A673 (cell line): ENCODE data around the gene SRRD. TPM values are rescaled to one million over a fixed set of nuclear protein-coding genes. Genes with fewer than 3 reads are reported as not detected.
A peak's percentile ranks its signal among the peaks of the same experiment; 100 is the strongest.

Experiments
- BruUV-seq: library from RNA; stranded (reverse); fragments of 400-500 nt; replicated peaks from 2 replicates; lab custom pipeline; 2021; lab: Mats Ljungman, UMichigan
- CTCF ChIA-PET: fragments of 300-600 bp; sonication (Branson Sonifier 250); formaldehyde crosslinking; loops from one replicate; lab custom pipeline; 2022; ENCODE audit warnings: antibody characterized with exemption; lab: Charles Lee
- POLR2A ChIA-PET: fragments of 300-600 bp; sonication (Branson Sonifier 250); formaldehyde crosslinking; loops from one replicate; lab custom pipeline; 2022; ENCODE audit warnings: antibody characterized with exemption; ENCODE audit not compliant: low non-redundant PET; lab: Charles Lee
- DNase-seq: peaks from one replicate; pipeline ENCODE4 v3.0.0-alpha.2; 2015; ENCODE audit warnings: low spot score
- H3K27ac ChIP-seq: fragments of 200-600 bp; sonication (generic); 2 replicates; pipeline ENCODE4 v1.5.1; 2016; ENCODE audit warnings: mixed run types, low read depth, mild to moderate bottlenecking, mixed read lengths, antibody characterized with exemption, low read length; ENCODE audit not compliant: poor library complexity, severe bottlenecking
- H3K27me3 ChIP-seq: fragments of 200-600 bp; sonication (generic); replicated peaks from 2 replicates; pipeline ENCODE4 v1.6.1; 2017; ENCODE audit warnings: mixed run types, low read depth, mild to moderate bottlenecking, mixed read lengths, antibody characterized with exemption, low read length; ENCODE audit not compliant: insufficient read depth, poor library complexity
- H3K36me3 ChIP-seq: fragments of 200-600 bp; sonication (generic); 2 replicates; pipeline ENCODE4 v1.6.1; 2016; ENCODE audit warnings: mixed run types, mild to moderate bottlenecking, mixed read lengths, antibody characterized with exemption, low read length; ENCODE audit not compliant: insufficient read depth, poor library complexity, severe bottlenecking
- H3K4me1 ChIP-seq: fragments of 200-600 bp; sonication (generic); 2 replicates; pipeline ENCODE4 v1.6.1; 2017; ENCODE audit warnings: mixed run types, mild to moderate bottlenecking, mixed read lengths, antibody characterized with exemption, low read length; ENCODE audit not compliant: insufficient read depth, poor library complexity, severe bottlenecking
- H3K4me3 ChIP-seq: fragments of 200-600 bp; sonication (generic); 2 replicates; pipeline ENCODE4 v1.5.1; 2016; ENCODE audit warnings: low read depth, mixed run types, mild to moderate bottlenecking, mixed read lengths, low read length; ENCODE audit not compliant: poor library complexity, severe bottlenecking
- H3K9me3 ChIP-seq: fragments of 200-600 bp; sonication (generic); 2 replicates; pipeline ENCODE4 v1.6.1; 2016; ENCODE audit warnings: mixed run types, low read depth, mild to moderate bottlenecking, mixed read lengths, antibody characterized with exemption, low read length; ENCODE audit not compliant: poor library complexity, severe bottlenecking
- EZH2 ChIP-seq: fragments of 200-600 bp; sonication (generic); IDR thresholded peaks from 2 replicates; pipeline ENCODE4 v1.6.1; 2017; ENCODE audit warnings: borderline replicate concordance, low read depth, mild to moderate bottlenecking, mixed read lengths, antibody characterized with exemption, low read length; ENCODE audit not compliant: poor library complexity, severe bottlenecking
- intact Hi-C: fragments of 100-400 bp; cut with micrococcal nuclease; formaldehyde crosslinking; loops from one replicate; pipeline ENCODE4 v1.10.0; 2022; ENCODE audit not compliant: unreplicated experiment
- total RNA-seq: library from RNA; stranded (reverse); gene quantifications from 2 replicates; pipeline ENCODE4 v1.2.3, GENCODE V29; 2021
- TF ChIP-seq, protein P1 (sequence below): fragments of 300-800, 200-600 bp; sonication (generic); conservative IDR thresholded peaks from 2 replicates; pipeline ENCODE4 v1.5.1; 2017; ENCODE audit warnings: low read depth, mild to moderate bottlenecking, antibody characterized with exemption, low read length, moderate library complexity, mixed read lengths

Gene SRRD
- total RNA-seq, 1 experiment from 2014 or later = 28.8 TPM

DNA sequence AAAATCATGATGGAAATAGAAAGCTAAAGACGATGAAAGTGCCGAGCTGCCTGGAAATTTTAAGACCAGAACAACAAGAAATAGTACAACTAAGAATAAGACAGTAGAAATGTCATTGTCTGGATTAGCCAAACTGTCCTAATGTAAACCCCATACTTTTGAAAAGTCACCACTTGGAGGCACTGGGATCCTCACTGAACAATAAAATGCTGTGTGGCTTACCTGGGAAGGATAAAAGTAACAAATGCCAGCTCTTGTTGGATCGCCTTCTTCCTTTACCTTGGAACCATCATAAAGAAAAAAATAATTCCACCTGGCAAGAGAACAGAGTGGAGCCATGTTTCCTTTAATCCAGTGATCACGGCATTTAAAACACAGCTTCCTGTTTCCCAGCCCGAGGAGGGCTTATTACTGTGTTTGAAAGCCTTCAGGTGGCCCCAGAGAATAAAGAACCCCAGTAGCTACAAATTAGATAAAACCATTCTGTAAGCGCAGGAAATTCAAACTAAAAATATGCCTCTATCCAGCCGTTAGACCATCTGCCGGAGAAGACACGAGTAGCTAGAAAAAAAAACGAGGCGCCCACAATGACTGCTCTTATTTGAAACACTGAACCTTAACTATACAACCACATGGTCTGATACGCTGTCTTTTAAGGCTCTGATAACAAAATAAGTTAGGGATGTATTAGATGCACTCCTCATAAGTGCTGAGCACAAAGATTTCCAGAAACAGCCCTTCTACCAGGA, 4.5 kb upstream of the SRRD start:
- Histone ChIP-seq H3K27me3 (no peaks in the 10 kb centered on the region), H3K4me1 (peaks cover 28% of the 10 kb centered on the region), H3K9me3 (no peaks in the 10 kb centered on the region), H3K4me3 (peak overlapping the region; percentile 33), H3K27ac (peak overlapping the region; percentile 76), H3K36me3 (peaks cover 35% of the 10 kb centered on the region)
- DNase-seq = peak; percentile 42
- intact Hi-C loops = no loop called here
- CTCF ChIA-PET = no interaction called here
- POLR2A ChIA-PET = no interaction called here
- TF ChIP-seq, protein P1, sequence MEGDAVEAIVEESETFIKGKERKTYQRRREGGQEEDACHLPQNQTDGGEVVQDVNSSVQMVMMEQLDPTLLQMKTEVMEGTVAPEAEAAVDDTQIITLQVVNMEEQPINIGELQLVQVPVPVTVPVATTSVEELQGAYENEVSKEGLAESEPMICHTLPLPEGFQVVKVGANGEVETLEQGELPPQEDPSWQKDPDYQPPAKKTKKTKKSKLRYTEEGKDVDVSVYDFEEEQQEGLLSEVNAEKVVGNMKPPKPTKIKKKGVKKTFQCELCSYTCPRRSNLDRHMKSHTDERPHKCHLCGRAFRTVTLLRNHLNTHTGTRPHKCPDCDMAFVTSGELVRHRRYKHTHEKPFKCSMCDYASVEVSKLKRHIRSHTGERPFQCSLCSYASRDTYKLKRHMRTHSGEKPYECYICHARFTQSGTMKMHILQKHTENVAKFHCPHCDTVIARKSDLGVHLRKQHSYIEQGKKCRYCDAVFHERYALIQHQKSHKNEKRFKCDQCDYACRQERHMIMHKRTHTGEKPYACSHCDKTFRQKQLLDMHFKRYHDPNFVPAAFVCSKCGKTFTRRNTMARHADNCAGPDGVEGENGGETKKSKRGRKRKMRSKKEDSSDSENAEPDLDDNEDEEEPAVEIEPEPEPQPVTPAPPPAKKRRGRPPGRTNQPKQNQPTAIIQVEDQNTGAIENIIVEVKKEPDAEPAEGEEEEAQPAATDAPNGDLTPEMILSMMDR = no peak; the same call in 1 of the 2 replicates
- no peak for TF ChIP-seq EZH2
- no TSS peak for BruUV-seq

DNA sequence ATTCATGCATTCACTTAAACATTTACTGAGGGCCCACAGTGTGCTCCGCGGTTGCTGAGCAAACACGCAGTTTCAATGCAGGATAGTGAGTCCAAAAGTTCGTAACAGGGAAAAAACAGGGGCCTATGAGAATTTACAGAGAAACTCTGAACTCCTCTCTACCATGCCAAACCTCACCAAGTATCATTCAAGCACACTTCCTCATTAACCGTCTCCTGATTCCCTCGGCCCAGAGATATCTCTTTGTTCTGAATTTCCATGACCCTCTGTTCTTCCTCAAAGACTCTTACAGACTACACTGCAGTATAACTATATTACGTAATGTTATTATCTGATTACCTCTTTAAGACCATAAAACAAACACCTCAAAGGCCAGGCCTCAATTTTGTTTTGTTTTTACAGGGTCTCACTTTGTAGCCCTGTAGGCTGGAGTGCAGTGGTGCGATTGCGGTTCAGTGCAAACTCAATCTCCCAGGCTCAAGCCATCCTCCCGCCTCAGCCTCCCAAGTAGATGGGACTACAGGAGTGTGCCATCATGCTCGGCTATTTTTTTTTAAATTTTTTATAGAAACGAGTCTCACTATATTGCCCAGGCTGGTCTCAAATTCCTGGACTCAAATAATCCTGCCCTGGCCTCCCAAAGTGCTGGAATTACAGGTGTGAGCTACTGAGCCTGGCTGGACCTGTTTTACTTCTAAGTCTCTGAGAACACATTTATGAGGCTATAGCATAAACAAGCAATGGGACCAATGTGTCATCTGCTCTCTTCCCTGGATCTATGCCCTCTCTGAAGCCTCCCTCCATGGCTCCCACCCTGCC, 3.7 kb upstream of the SRRD start:
- Histone ChIP-seq H3K9me3 (no peaks in the 10 kb centered on the region), H3K27me3 (no peaks in the 10 kb centered on the region), H3K36me3 (peaks cover 28% of the 10 kb centered on the region), H3K27ac (peak overlapping the region; percentile 76), H3K4me1 (peaks cover 36% of the 10 kb centered on the region), H3K4me3 (peak overlapping the region; percentile 33)
- TF ChIP-seq EZH2 = no peak
- TF ChIP-seq, protein P1 = no peak
- ChIA-PET POLR2A (no interaction called here), CTCF (no interaction called here)
- DNase-seq = peak; percentile 23
- no TSS peak for BruUV-seq
- intact Hi-C loops = no loop called here

DNA sequence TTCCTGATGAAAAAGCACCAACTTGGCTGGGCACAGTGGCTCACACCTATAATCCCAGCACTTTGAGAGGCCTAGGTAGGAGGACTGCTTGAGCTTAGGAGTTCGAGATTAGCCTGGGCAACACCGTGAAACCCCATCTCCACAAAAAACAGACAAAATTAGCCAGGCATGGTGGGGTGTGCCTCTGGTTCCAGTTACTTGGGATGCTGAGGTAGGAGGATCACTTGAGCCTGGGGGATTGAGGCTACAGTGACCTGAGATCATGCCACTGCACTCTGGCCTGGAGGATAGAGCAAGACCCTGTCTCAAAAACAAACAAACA, 3.1 kb upstream of the SRRD start:
- peaks cover 26% of the 10 kb centered on the region for H3K36me3 ChIP-seq
- POLR2A ChIA-PET = no interaction called here

More for the DNA sequence above, 3.1 kb upstream of the SRRD start:
- no peak for DNase-seq
- no peaks in the 10 kb centered on the region for H3K9me3 ChIP-seq
- H3K4me1 ChIP-seq = peaks cover 39% of the 10 kb centered on the region
- no TSS peak for BruUV-seq
- no peak overlapping the region for H3K27ac ChIP-seq
- intact Hi-C loops = no loop called here
- H3K4me3 ChIP-seq = peak overlapping the region; percentile 33
- H3K27me3 ChIP-seq = no peaks in the 10 kb centered on the region
- TF ChIP-seq, protein P1 = no peak
- TF ChIP-seq EZH2 = no peak
- CTCF ChIA-PET = no interaction called here
